ENCODE measurements around the gene HOXA6.

GRCh38 chr7:27098578-27099451 is 48.8 kb downstream of the HOXA6 start:
- TF ChIP-seq CTCF (conservative IDR thresholded peaks at IDR 0.05) (no peak), EZH2 (IDR thresholded peaks at IDR 0.05; ENCODE audit: low read depth) (no peak)
